Measurements from ENCODE around the gene PCSK4. TPM values are rescaled to one million over a fixed set of nuclear protein-coding genes. Genes with fewer than 3 reads are reported as not detected.

PCSK4 gene
- total RNA-seq, 1 donor from 2014 or later: 8.4 TPM

DNA sequence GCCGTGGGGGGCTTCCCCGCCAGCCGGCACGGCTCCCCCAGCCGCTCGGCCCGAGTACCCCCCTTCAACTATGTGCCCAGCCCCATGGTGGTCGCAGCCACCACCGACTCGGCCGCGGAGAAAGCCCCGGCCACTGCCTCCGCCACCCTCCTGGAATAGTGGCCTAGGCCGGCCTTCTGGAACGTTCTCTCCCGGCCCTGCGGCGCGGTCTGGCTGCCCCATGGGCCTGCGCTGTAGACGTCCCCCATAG lies 20.2 kb downstream of the PCSK4 start:
- TF ChIP-seq, protein P1, sequence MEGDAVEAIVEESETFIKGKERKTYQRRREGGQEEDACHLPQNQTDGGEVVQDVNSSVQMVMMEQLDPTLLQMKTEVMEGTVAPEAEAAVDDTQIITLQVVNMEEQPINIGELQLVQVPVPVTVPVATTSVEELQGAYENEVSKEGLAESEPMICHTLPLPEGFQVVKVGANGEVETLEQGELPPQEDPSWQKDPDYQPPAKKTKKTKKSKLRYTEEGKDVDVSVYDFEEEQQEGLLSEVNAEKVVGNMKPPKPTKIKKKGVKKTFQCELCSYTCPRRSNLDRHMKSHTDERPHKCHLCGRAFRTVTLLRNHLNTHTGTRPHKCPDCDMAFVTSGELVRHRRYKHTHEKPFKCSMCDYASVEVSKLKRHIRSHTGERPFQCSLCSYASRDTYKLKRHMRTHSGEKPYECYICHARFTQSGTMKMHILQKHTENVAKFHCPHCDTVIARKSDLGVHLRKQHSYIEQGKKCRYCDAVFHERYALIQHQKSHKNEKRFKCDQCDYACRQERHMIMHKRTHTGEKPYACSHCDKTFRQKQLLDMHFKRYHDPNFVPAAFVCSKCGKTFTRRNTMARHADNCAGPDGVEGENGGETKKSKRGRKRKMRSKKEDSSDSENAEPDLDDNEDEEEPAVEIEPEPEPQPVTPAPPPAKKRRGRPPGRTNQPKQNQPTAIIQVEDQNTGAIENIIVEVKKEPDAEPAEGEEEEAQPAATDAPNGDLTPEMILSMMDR (IDR thresholded peaks at IDR 0.05; ENCODE audit: unreplicated experiment): no peak
- H3K27me3 Mint-ChIP-seq (ENCODE audit: unreplicated experiment): peaks cover 11% of the 10 kb centered on the region
- no peaks in the 10 kb centered on the region for H3K4me1 Mint-ChIP-seq (ENCODE audit: unreplicated experiment)
- no peak overlapping the region for H3K27ac Mint-ChIP-seq (ENCODE audit: unreplicated experiment)
- no peak for DNase-seq (ENCODE audit: low spot score)
- H3K9me3 Mint-ChIP-seq (ENCODE audit: unreplicated experiment): no peaks in the 10 kb centered on the region
- H3K36me3 Mint-ChIP-seq (ENCODE audit: low read depth, unreplicated experiment): peaks cover 4% of the 10 kb centered on the region
- H3K4me3 Mint-ChIP-seq (ENCODE audit: unreplicated experiment): no peak overlapping the region

DNA sequence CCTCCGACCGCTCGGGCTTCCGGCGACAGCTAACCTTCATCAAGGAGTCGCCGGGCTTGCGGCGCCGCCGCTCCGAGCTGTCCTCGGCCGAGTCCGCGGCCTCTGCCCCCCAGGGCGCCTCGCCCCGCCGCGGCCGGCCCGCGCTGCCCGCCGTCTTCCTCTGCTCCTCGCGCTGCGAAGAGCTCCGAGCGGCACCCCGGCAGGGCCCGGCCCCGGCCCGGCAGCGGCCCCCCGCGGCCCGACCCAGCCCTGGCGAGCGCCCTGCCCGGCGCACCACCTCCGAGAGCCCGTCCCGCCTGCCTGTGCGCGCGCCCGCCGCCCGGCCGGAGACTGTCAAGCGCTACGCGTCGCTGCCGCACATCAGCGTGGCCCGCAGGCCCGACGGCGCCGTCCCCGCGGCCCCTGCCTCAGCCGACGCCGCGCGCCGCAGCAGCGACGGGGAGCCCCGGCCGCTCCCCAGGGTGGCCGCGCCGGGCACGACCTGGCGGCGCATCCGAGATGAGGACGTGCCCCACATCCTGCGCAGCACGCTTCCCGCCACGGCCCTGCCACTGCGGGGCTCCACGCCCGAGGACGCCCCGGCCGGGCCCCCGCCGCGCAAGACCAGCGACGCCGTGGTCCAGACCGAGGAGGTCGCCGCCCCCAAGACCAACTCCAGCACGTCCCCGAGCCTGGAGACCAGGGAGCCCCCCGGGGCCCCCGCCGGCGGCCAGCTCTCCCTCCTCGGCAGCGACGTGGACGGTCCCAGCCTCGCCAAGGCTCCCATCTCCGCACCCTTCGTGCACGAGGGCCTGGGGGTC lies 20.7 kb downstream of the PCSK4 start:
- no peak overlapping the region for H3K27ac Mint-ChIP-seq (ENCODE audit: unreplicated experiment)
- no peaks in the 10 kb centered on the region for H3K4me1 Mint-ChIP-seq (ENCODE audit: unreplicated experiment)
- DNase-seq (ENCODE audit: low spot score): no peak
- H3K27me3 Mint-ChIP-seq (ENCODE audit: unreplicated experiment): peaks cover 14% of the 10 kb centered on the region
- H3K9me3 Mint-ChIP-seq (ENCODE audit: unreplicated experiment): no peaks in the 10 kb centered on the region
- no peak overlapping the region for H3K4me3 Mint-ChIP-seq (ENCODE audit: unreplicated experiment)
- TF ChIP-seq, protein P1 (IDR thresholded peaks at IDR 0.05; ENCODE audit: unreplicated experiment): no peak
- peaks cover 4% of the 10 kb centered on the region for H3K36me3 Mint-ChIP-seq (ENCODE audit: low read depth, unreplicated experiment)

DNA sequence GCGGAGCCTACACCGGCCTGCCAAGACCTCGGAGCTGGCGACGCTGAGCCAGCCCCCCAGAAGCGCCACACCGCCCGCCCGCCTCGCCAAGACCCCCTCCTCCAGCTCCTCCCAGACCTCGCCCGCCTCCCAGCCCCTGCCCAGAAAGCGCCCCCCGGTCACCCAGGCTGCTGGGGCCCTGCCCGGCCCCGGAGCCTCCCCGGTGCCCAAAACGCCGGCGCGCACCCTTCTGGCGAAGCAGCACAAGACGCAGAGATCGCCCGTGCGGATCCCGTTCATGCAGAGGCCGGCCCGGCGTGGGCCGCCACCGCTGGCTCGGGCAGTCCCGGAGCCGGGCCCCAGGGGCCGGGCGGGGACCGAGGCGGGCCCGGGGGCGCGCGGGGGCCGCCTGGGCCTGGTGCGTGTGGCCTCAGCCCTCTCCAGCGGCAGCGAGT lies 21.3 kb downstream of the PCSK4 start:
- Mint-ChIP-seq H3K4me3 (ENCODE audit: unreplicated experiment) (no peak overlapping the region), H3K36me3 (ENCODE audit: low read depth, unreplicated experiment) (peaks cover 4% of the 10 kb centered on the region), H3K4me1 (ENCODE audit: unreplicated experiment) (no peaks in the 10 kb centered on the region), H3K27ac (ENCODE audit: unreplicated experiment) (no peak overlapping the region), H3K27me3 (ENCODE audit: unreplicated experiment) (peaks cover 17% of the 10 kb centered on the region), H3K9me3 (ENCODE audit: unreplicated experiment) (no peaks in the 10 kb centered on the region)
- TF ChIP-seq, protein P1 (IDR thresholded peaks at IDR 0.05; ENCODE audit: unreplicated experiment): no peak
- DNase-seq (ENCODE audit: low spot score): no peak

DNA sequence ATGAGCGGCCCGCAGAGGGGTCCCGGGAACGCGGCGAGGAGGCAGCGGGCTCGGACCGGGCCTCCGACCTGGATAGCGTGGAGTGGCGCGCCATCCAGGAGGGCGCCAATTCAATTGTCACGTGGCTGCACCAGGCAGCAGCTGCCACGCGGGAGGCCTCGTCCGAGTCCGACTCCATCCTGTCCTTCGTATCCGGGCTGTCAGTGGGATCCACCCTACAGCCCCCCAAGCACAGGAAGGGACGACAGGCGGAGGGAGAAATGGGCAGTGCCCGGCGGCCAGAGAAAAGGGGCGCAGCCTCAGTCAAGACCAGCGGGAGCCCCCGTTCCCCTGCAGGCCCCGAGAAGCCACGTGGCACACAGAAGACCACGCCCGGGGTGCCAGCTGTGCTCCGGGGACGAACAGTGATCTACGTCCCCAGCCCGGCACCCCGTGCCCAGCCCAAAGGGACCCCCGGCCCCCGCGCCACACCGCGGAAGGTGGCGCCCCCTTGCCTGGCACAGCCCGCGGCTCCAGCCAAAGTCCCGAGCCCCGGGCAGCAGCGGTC lies 21.8 kb downstream of the PCSK4 start:
- Mint-ChIP-seq H3K27ac (ENCODE audit: unreplicated experiment) (no peak overlapping the region), H3K9me3 (ENCODE audit: unreplicated experiment) (no peaks in the 10 kb centered on the region), H3K36me3 (ENCODE audit: low read depth, unreplicated experiment) (peaks cover 4% of the 10 kb centered on the region), H3K4me3 (ENCODE audit: unreplicated experiment) (no peak overlapping the region), H3K27me3 (ENCODE audit: unreplicated experiment) (peaks cover 16% of the 10 kb centered on the region), H3K4me1 (ENCODE audit: unreplicated experiment) (no peaks in the 10 kb centered on the region)
- DNase-seq (ENCODE audit: low spot score): no peak
- TF ChIP-seq, protein P1 (IDR thresholded peaks at IDR 0.05; ENCODE audit: unreplicated experiment): no peak

DNA sequence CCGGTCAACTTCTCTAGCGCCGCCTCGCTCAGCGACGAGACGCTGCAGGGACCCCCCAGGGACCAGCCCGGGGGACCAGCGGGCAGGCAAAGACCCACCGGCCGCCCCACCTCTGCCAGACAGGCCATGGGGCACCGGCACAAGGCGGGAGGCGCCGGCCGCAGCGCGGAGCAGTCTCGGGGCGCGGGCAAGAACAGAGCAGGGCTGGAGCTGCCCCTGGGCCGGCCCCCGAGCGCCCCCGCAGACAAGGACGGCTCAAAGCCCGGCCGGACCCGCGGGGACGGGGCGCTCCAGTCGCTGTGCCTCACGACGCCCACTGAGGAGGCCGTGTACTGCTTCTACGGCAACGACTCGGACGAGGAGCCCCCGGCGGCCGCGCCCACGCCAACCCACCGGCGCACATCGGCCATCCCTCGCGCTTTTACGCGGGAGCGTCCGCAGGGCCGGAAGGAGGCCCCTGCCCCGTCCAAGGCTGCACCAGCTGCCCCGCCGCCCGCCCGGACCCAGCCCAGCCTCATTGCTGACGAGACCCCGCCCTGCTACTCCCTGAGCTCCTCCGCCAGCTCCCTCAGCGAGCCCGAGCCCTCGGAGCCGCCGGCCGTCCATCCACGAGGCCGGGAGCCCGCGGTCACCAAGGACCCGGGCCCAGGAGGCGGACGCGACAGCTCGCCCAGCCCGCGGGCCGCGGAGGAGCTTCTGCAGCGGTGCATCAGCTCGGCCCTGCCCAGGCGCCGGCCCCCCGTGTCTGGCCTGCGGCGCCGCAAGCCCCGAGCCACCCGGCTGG lies 22.5 kb downstream of the PCSK4 start:
- H3K9me3 Mint-ChIP-seq (ENCODE audit: unreplicated experiment): no peaks in the 10 kb centered on the region

More for the DNA sequence above, 22.5 kb downstream of the PCSK4 start:
- no peak for DNase-seq (ENCODE audit: low spot score)
- Mint-ChIP-seq H3K4me3 (ENCODE audit: unreplicated experiment) (no peak overlapping the region), H3K4me1 (ENCODE audit: unreplicated experiment) (no peaks in the 10 kb centered on the region), H3K36me3 (ENCODE audit: low read depth, unreplicated experiment) (no peaks in the 10 kb centered on the region), H3K27ac (ENCODE audit: unreplicated experiment) (no peak overlapping the region), H3K27me3 (ENCODE audit: unreplicated experiment) (peaks cover 12% of the 10 kb centered on the region)
- TF ChIP-seq, protein P1 (IDR thresholded peaks at IDR 0.05; ENCODE audit: unreplicated experiment): no peak
